ENCODE data around the gene IFRD2. TPM values are rescaled to one million over a fixed set of nuclear protein-coding genes. Genes with fewer than 3 reads are reported as not detected.

The IFRD2 gene
- total and polyA plus RNA-seq, 9 of the 15 experiments (the other 6 are each of a cell fraction or from before 2014, with no cell fraction given), result 30.5 to 115 (median 52.8) TPM

GRCh38 chr3:50258029-50258680 lies 34.1 kb downstream of the IFRD2 start (continued):
- TF ChIP-seq ZNF407 (IDR thresholded peaks at IDR 0.05; ENCODE audit: low read depth), result no peak
- no peak for TF ChIP-seq PCBP2 (IDR thresholded peaks at IDR 0.05; ENCODE audit: low read depth, low read length, poor library complexity, severe bottlenecking)
- no peak for TF ChIP-seq ILK (tag; IDR thresholded peaks at IDR 0.05; ENCODE audit: borderline replicate concordance, low read depth)
- TF ChIP-seq MAX (CRISPR knock-in tag; IDR thresholded peaks at IDR 0.05), result no peak
- TF ChIP-seq E2F3 (CRISPR knock-in tag; IDR thresholded peaks at IDR 0.05), result no peak
